K562 (cell line): Measurements from ENCODE around the gene RNF44. TPM values are rescaled to one million over a fixed set of nuclear protein-coding genes. Genes with fewer than 3 reads are reported as not detected.
A peak's percentile ranks its signal among the peaks of the same experiment; 100 is the strongest.

Experiments
- BACH1 ChIP-seq: fragments of 200-800 bp; sonication (Bioruptor generic); IDR thresholded peaks from 2 replicates; pipeline ENCODE4 v1.6.1; 2016; ENCODE audit warnings: missing genetic modification characterization, missing compliant biosample characterization
- JUNB ChIP-seq: fragments of 450-650 bp; formaldehyde crosslinking; conservative IDR thresholded peaks from 2 replicates; pipeline ENCODE4 v1.4.0; 2020; ENCODE audit warnings: mild to moderate bottlenecking
- RFX5 ChIP-seq: IDR thresholded peaks from 2 replicates; pipeline ENCODE4 v1.6.1; 2011; ENCODE audit warnings: low read depth, mild to moderate bottlenecking, improper control_type of control experiment, low read length
- THRAP3 ChIP-seq: fragments of 450-650 bp; IDR thresholded peaks from 2 replicates; pipeline ENCODE4 v1.6.1; 2016; ENCODE audit warnings: mild to moderate bottlenecking, inconsistent platforms, borderline replicate concordance
- ZKSCAN1 ChIP-seq: fragments of 150-350 bp; IDR thresholded peaks from 2 replicates; pipeline ENCODE4 v1.6.1; 2016; ENCODE audit warnings: low read depth, low read length
- ZSCAN32 ChIP-seq: fragments of 450-650 bp; formaldehyde crosslinking; IDR thresholded peaks from 2 replicates; pipeline ENCODE4 v1.4.0; 2020; ENCODE audit warnings: mild to moderate bottlenecking, moderate library complexity
- polyA plus RNA-seq, 8 experiments: library from polyadenylated mRNA; depleted of rRNA in 4 of 8; stranded (reverse) in 5 of 8; unstranded in 3 of 8; fragments of >200 nt; fragmentation: Nextera tagmentation in 2 of 8; fragmentation: Illumina TruSeq in 1 of 8; extraction: Ambion mirVana in 2 of 8; extraction: Trizol in 1 of 8; gene quantifications; 2 replicates each; pipeline versions ENCODE4 v1.2.1 to v1.2.3, GENCODE V29; 2011 to 2014; ENCODE audit warnings: inconsistent platforms in 1 of 8, missing spikeins in 1 of 8
- total RNA-seq, 7 experiments: library from RNA; depleted of rRNA in 6 of 7; stranded (reverse); fragments of >200 nt in 6 of 7; fragmentation: Illumina TruSeq in 2 of 7; extraction: Trizol in 2 of 7; gene quantifications; 2 replicates each; pipeline versions ENCODE4 v1.2.1 to v1.2.3, GENCODE V29; 2011 to 2021; ENCODE audit warnings: low replicate concordance in 1 of 7
- TF ChIP-seq, protein P1 (sequence below): fragments of 450-650 bp; IDR thresholded peaks from 2 replicates; pipeline ENCODE4 v1.6.1; 2016; ENCODE audit warnings: mild to moderate bottlenecking, moderate library complexity
- TF ChIP-seq, protein P2 (sequence below): fragments of 250-450 bp; sonication (Bioruptor Pico); IDR thresholded peaks from 2 replicates; pipeline ENCODE4 v1.5.0; 2021; ENCODE audit warnings: mild to moderate bottlenecking, moderate library complexity
- TF ChIP-seq, protein P3 (sequence below): fragments of 250-450 bp; sonication (Bioruptor Pico); IDR thresholded peaks from 2 replicates; pipeline ENCODE4 v1.5.0; 2020; ENCODE audit warnings: mild to moderate bottlenecking, borderline replicate concordance

The RNF44 gene
- total and polyA plus RNA-seq, 9 of the 15 experiments (the other 6 are each of a cell fraction or from before 2014, with no cell fraction given): 1.6 to 82.6 (median 7.4) TPM

DNA sequence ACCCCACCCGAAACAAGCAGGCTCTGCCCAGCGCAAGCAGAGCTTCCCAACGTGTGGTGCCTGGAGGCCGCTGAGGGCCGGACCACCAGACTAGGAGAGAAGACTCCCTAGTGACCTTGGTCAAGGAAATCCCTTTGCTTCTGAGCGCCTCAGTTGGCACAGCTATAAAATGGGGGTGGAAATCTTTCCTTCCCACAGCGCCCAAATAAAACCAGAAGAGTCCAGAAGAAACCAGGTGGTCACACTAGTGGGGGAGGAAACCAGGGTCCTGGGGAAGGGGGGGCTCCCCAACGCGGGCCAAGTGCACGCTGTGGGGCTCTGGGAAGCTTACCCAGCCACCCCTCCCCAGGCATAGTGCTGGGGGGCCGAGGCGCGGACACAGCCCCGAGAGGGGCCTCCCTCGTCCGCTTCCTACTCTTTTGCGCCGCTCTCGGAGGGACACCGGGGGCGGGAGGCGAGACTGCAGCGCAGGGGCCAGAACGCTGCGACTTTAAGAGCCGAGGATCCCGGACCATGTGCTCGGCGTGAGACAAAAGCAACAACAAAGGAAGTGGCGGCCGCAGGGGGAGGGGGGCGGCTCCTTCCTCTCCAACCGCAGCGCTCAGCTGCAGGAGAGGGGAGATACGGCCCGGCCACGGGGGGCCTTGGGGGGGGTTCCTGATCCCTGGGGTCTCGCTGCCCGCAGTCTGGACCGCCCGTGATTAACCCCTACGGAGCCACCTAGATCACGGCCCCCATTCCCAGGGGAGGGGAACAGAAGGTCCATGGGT lies 885 bp downstream of the RNF44 start (continued):
- TF ChIP-seq, protein P1, sequence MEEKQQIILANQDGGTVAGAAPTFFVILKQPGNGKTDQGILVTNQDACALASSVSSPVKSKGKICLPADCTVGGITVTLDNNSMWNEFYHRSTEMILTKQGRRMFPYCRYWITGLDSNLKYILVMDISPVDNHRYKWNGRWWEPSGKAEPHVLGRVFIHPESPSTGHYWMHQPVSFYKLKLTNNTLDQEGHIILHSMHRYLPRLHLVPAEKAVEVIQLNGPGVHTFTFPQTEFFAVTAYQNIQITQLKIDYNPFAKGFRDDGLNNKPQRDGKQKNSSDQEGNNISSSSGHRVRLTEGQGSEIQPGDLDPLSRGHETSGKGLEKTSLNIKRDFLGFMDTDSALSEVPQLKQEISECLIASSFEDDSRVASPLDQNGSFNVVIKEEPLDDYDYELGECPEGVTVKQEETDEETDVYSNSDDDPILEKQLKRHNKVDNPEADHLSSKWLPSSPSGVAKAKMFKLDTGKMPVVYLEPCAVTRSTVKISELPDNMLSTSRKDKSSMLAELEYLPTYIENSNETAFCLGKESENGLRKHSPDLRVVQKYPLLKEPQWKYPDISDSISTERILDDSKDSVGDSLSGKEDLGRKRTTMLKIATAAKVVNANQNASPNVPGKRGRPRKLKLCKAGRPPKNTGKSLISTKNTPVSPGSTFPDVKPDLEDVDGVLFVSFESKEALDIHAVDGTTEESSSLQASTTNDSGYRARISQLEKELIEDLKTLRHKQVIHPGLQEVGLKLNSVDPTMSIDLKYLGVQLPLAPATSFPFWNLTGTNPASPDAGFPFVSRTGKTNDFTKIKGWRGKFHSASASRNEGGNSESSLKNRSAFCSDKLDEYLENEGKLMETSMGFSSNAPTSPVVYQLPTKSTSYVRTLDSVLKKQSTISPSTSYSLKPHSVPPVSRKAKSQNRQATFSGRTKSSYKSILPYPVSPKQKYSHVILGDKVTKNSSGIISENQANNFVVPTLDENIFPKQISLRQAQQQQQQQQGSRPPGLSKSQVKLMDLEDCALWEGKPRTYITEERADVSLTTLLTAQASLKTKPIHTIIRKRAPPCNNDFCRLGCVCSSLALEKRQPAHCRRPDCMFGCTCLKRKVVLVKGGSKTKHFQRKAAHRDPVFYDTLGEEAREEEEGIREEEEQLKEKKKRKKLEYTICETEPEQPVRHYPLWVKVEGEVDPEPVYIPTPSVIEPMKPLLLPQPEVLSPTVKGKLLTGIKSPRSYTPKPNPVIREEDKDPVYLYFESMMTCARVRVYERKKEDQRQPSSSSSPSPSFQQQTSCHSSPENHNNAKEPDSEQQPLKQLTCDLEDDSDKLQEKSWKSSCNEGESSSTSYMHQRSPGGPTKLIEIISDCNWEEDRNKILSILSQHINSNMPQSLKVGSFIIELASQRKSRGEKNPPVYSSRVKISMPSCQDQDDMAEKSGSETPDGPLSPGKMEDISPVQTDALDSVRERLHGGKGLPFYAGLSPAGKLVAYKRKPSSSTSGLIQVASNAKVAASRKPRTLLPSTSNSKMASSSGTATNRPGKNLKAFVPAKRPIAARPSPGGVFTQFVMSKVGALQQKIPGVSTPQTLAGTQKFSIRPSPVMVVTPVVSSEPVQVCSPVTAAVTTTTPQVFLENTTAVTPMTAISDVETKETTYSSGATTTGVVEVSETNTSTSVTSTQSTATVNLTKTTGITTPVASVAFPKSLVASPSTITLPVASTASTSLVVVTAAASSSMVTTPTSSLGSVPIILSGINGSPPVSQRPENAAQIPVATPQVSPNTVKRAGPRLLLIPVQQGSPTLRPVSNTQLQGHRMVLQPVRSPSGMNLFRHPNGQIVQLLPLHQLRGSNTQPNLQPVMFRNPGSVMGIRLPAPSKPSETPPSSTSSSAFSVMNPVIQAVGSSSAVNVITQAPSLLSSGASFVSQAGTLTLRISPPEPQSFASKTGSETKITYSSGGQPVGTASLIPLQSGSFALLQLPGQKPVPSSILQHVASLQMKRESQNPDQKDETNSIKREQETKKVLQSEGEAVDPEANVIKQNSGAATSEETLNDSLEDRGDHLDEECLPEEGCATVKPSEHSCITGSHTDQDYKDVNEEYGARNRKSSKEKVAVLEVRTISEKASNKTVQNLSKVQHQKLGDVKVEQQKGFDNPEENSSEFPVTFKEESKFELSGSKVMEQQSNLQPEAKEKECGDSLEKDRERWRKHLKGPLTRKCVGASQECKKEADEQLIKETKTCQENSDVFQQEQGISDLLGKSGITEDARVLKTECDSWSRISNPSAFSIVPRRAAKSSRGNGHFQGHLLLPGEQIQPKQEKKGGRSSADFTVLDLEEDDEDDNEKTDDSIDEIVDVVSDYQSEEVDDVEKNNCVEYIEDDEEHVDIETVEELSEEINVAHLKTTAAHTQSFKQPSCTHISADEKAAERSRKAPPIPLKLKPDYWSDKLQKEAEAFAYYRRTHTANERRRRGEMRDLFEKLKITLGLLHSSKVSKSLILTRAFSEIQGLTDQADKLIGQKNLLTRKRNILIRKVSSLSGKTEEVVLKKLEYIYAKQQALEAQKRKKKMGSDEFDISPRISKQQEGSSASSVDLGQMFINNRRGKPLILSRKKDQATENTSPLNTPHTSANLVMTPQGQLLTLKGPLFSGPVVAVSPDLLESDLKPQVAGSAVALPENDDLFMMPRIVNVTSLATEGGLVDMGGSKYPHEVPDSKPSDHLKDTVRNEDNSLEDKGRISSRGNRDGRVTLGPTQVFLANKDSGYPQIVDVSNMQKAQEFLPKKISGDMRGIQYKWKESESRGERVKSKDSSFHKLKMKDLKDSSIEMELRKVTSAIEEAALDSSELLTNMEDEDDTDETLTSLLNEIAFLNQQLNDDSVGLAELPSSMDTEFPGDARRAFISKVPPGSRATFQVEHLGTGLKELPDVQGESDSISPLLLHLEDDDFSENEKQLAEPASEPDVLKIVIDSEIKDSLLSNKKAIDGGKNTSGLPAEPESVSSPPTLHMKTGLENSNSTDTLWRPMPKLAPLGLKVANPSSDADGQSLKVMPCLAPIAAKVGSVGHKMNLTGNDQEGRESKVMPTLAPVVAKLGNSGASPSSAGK: peak; percentile 43; the same call in 1 of the 2 replicates
- no peak for TF ChIP-seq ZKSCAN1
- TF ChIP-seq, protein P2, sequence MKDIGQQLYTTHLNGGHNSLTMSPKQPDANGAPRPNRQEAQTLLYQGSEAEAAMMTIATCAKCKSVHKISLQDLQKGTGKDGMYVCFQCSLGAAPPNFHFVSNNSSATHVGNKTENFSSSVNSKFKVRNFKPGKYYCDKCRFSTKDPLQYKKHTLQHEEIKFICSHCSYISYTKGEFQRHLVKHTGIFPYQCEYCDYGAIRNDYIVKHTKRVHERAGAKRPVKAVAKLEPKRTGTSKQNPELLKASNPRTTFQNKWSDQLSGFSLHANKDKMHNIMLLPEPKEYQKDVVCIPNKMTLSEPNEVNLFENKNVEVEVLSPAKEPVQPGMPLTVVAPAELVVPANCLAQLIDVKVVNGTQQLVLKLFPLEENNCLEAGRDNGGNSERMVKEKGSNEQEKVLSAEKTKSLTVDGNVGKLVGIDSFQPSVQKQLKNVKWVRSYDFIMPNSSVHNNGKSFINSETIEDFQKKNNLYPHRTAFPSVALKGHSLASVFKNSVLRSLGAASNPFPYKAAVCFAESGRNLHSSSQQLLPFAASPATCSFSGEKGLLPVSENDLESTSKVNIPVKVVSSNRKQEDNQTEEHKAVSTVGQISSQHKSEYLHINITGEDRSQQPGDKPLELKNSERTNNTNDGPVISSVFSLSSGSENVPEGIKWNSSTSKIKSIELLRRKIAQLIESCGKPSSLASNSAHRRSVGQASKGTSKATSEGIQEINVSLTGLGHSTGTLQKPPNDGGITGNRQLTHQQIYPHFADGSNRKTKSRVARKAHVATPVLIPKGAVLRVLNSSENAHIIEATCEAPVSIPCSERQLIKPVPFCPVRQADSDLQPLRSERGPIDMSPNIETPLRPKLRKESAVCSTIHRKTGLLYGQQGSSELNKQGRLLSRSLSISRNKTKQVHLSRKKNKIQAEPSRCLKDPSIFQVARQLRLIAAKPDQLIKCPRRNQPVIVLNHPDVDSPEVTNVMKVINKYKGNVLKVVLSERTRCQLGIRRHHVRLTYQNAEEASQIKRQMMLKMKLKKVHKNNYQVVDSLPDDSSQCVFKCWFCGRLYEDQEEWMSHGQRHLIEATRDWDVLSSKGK (CRISPR knock-in tag): no peak
- TF ChIP-seq BACH1 (tag): no peak
- no peak for TF ChIP-seq JUNB (CRISPR knock-in tag)
- TF ChIP-seq, protein P3, sequence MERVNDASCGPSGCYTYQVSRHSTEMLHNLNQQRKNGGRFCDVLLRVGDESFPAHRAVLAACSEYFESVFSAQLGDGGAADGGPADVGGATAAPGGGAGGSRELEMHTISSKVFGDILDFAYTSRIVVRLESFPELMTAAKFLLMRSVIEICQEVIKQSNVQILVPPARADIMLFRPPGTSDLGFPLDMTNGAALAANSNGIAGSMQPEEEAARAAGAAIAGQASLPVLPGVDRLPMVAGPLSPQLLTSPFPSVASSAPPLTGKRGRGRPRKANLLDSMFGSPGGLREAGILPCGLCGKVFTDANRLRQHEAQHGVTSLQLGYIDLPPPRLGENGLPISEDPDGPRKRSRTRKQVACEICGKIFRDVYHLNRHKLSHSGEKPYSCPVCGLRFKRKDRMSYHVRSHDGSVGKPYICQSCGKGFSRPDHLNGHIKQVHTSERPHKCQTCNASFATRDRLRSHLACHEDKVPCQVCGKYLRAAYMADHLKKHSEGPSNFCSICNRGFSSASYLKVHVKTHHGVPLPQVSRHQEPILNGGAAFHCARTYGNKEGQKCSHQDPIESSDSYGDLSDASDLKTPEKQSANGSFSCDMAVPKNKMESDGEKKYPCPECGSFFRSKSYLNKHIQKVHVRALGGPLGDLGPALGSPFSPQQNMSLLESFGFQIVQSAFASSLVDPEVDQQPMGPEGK (CRISPR knock-in tag): no peak
- no peak for TF ChIP-seq RFX5
- no peak for TF ChIP-seq THRAP3
- TF ChIP-seq ZSCAN32: no peak
